Trophoblast cell (in vitro differentiated cells and primary cell): Measurements from ENCODE around the gene RAB18.

Experiments used
- DNase-seq, 2 donors: peaks; one replicate each; pipeline ENCODE4 v3.0.0-alpha.2; 2016
- H2AFZ ChIP-seq: 2 replicates; pipeline ENCODE4 v1.6.1; 2013; ENCODE audit warnings: low read length, moderate library complexity, mild to moderate bottlenecking; ENCODE audit not compliant: insufficient read depth, poor library complexity
- H2AK5ac ChIP-seq: 2 replicates; pipeline ENCODE4 v1.6.1; 2013; ENCODE audit warnings: mild to moderate bottlenecking, low read length
- H2BK120ac ChIP-seq: 2 replicates; pipeline ENCODE4 v1.6.1; 2013; ENCODE audit warnings: low read length, mild to moderate bottlenecking, moderate library complexity; ENCODE audit not compliant: insufficient read depth, poor library complexity
- H2BK12ac ChIP-seq: 2 replicates; pipeline ENCODE4 v1.6.1; 2013; ENCODE audit warnings: mild to moderate bottlenecking, low read length, moderate library complexity
- H2BK5ac ChIP-seq: 2 replicates; pipeline ENCODE4 v1.6.1; 2013; ENCODE audit warnings: low read length, low read depth, moderate library complexity, mild to moderate bottlenecking; ENCODE audit not compliant: poor library complexity
- H3K14ac ChIP-seq: 2 replicates; pipeline ENCODE4 v1.6.1; 2013; ENCODE audit warnings: mild to moderate bottlenecking, low read length
- H3K18ac ChIP-seq: 2 replicates; pipeline ENCODE4 v1.6.1; 2013; ENCODE audit warnings: mild to moderate bottlenecking, low read length
- H3K23ac ChIP-seq: 2 replicates; pipeline ENCODE4 v1.6.1; 2013; ENCODE audit warnings: low read length
- H3K27ac ChIP-seq: 2 replicates; pipeline ENCODE4 v1.5.1; 2013; ENCODE audit warnings: low read depth, mild to moderate bottlenecking, inconsistent platforms, low read length, moderate library complexity
- H3K27me3 ChIP-seq: 2 replicates; pipeline ENCODE4 v1.6.1; 2013; ENCODE audit warnings: inconsistent platforms, mild to moderate bottlenecking, low read length, moderate library complexity; ENCODE audit not compliant: insufficient read depth
- H3K36me3 ChIP-seq, 2 experiments: 1 replicate in 1 of 2; 2 replicates in 1 of 2; pipeline ENCODE4 v1.6.1; 2013; ENCODE audit warnings: low read length in 2 of 2, mild to moderate bottlenecking in 2 of 2, moderate library complexity in 1 of 2; ENCODE audit not compliant: insufficient read depth in 2 of 2, control insufficient read depth in 1 of 2
- H3K4ac ChIP-seq: 2 replicates; pipeline ENCODE4 v1.6.1; 2013; ENCODE audit warnings: low read depth, mild to moderate bottlenecking, low read length, moderate library complexity
- H3K4me1 ChIP-seq, 2 experiments: 1 replicate in 1 of 2; 2 replicates in 1 of 2; pipeline ENCODE4 v1.6.1; 2013; ENCODE audit warnings: low read length in 2 of 2, mild to moderate bottlenecking in 2 of 2, moderate library complexity in 1 of 2; ENCODE audit not compliant: insufficient read depth in 2 of 2, control insufficient read depth in 1 of 2
- H3K4me2 ChIP-seq: 2 replicates; pipeline ENCODE4 v1.6.1; 2013; ENCODE audit warnings: inconsistent platforms, mild to moderate bottlenecking, low read length, moderate library complexity
- H3K4me3 ChIP-seq: 2 replicates; pipeline ENCODE4 v1.5.1; 2013; ENCODE audit warnings: mild to moderate bottlenecking, low read depth, low read length, inconsistent platforms
- H3K79me1 ChIP-seq: one replicate; pipeline ENCODE4 v1.6.1; 2013; ENCODE audit warnings: low read length
- H3K79me2 ChIP-seq: 2 replicates; pipeline ENCODE4 v1.6.1; 2013; ENCODE audit warnings: low read length, mild to moderate bottlenecking; ENCODE audit not compliant: control insufficient read depth, insufficient read depth, poor library complexity
- H3K9ac ChIP-seq: 2 replicates; pipeline ENCODE4 v1.6.1; 2013; ENCODE audit warnings: mild to moderate bottlenecking, low read length
- H3K9me3 ChIP-seq: 2 replicates; pipeline ENCODE4 v1.6.1; 2013; ENCODE audit warnings: low read depth, mild to moderate bottlenecking, control low read depth, inconsistent platforms, low read length; ENCODE audit not compliant: insufficient read depth
- H4K12ac ChIP-seq: 2 replicates; pipeline ENCODE4 v1.6.1; 2013; ENCODE audit warnings: low read depth, mild to moderate bottlenecking, low read length, moderate library complexity
- H4K8ac ChIP-seq: 2 replicates; pipeline ENCODE4 v1.6.1; 2013; ENCODE audit warnings: low read depth, mild to moderate bottlenecking, low read length, moderate library complexity
- H4K91ac ChIP-seq: one replicate; pipeline ENCODE4 v1.6.1; 2013; ENCODE audit warnings: low read depth, mild to moderate bottlenecking, low read length, moderate library complexity
- WGBS: extraction: QIAGEN DNeasy Blood & Tissue Kit; methylation state at CpG from one replicate; pipeline ENCODE4 v1.1.7; 2013; ENCODE audit warnings: missing lambda C conversion rate; ENCODE audit not compliant: insufficient read length, insufficient coverage; ENCODE audit errors: extremely low coverage; 5-methylcytosine and 5-hydroxymethylcytosine counted together

The RAB18 gene

GRCh38 chr10:27525819-27526218, 21.7 kb downstream of the RAB18 start:
- no peak overlapping the region for H3K18ac ChIP-seq

GRCh38 chr10:27526242-27526641, 22.1 kb downstream of the RAB18 start:
- H3K27me3 ChIP-seq, result no peaks in the 10 kb centered on the region
- no peak overlapping the region for H2BK120ac ChIP-seq
- no peaks in the 10 kb centered on the region for H3K79me2 ChIP-seq
- no CpG with 5 or more reads among the region's 3 CpGs for WGBS
- H2BK5ac ChIP-seq, result no peak overlapping the region
- H3K4me3 ChIP-seq, result no peak overlapping the region
- H3K23ac ChIP-seq, result no peak overlapping the region
- no peak overlapping the region for H2AFZ ChIP-seq
- H3K9me3 ChIP-seq, result no peaks in the 10 kb centered on the region
- no peak overlapping the region for H2AK5ac ChIP-seq
- no peak overlapping the region for H2BK12ac ChIP-seq
- no peaks in the 10 kb centered on the region for H3K36me3 ChIP-seq
- no peak overlapping the region for H4K12ac ChIP-seq
- no peak overlapping the region for H4K8ac ChIP-seq
- H3K79me1 ChIP-seq, result no peaks in the 10 kb centered on the region
- H3K4me1 ChIP-seq, result peaks cover 0 to 2% of the 10 kb centered on the region in 2 experiments
- no peak for DNase-seq
- H3K14ac ChIP-seq, result no peak overlapping the region
- no peak overlapping the region for H4K91ac ChIP-seq
- no peak overlapping the region for H3K4me2 ChIP-seq
- no peak overlapping the region for H3K27ac ChIP-seq
- H3K18ac ChIP-seq, result no peak overlapping the region
- H3K9ac ChIP-seq, result no peak overlapping the region
- H3K4ac ChIP-seq, result no peak overlapping the region

More at GRCh38 chr10:27525819-27526218, 21.7 kb downstream of the RAB18 start:
- Histone ChIP-seq H2BK120ac (no peak overlapping the region), H4K12ac (no peak overlapping the region), H4K91ac (no peak overlapping the region), H3K4me2 (no peak overlapping the region), H3K27me3 (no peaks in the 10 kb centered on the region), H3K4me1 (peaks cover 0 to 2% of the 10 kb centered on the region in 2 experiments), H2AK5ac (no peak overlapping the region), H3K23ac (no peak overlapping the region), H2AFZ (no peak overlapping the region), H3K9ac (no peak overlapping the region), H2BK12ac (no peak overlapping the region), H3K36me3 (no peaks in the 10 kb centered on the region), H3K79me2 (no peaks in the 10 kb centered on the region), H3K4ac (no peak overlapping the region), H3K9me3 (no peaks in the 10 kb centered on the region), H3K14ac (no peak overlapping the region), H2BK5ac (no peak overlapping the region), H3K4me3 (no peak overlapping the region), H3K27ac (no peak overlapping the region), H4K8ac (no peak overlapping the region), H3K79me1 (no peaks in the 10 kb centered on the region)
- peak in 1 of 2 donors; percentile 31 for DNase-seq

GRCh38 chr10:27527666-27528295, 23.7 kb downstream of the RAB18 start:
- H3K14ac ChIP-seq, result no peak overlapping the region
- H3K9me3 ChIP-seq, result no peaks in the 10 kb centered on the region
- H4K12ac ChIP-seq, result no peak overlapping the region
- H4K8ac ChIP-seq, result no peak overlapping the region
- no peak overlapping the region for H3K9ac ChIP-seq
- H4K91ac ChIP-seq, result no peak overlapping the region
- no peak overlapping the region for H2AK5ac ChIP-seq
- H2BK12ac ChIP-seq, result no peak overlapping the region
- DNase-seq, result no peak
- no peak overlapping the region for H3K18ac ChIP-seq
- H2AFZ ChIP-seq, result no peak overlapping the region
- H2BK5ac ChIP-seq, result no peak overlapping the region
- H3K27me3 ChIP-seq, result no peaks in the 10 kb centered on the region
- no peaks in the 10 kb centered on the region for H3K36me3 ChIP-seq
- H3K4ac ChIP-seq, result no peak overlapping the region
- no peaks in the 10 kb centered on the region for H3K79me1 ChIP-seq
- H3K23ac ChIP-seq, result no peak overlapping the region
- WGBS, result no CpG with 5 or more reads among the region's 6 CpGs
- peaks cover 0 to 2% of the 10 kb centered on the region in 2 experiments for H3K4me1 ChIP-seq
- no peak overlapping the region for H3K27ac ChIP-seq
- H3K4me3 ChIP-seq, result no peak overlapping the region
- H2BK120ac ChIP-seq, result no peak overlapping the region
- H3K79me2 ChIP-seq, result no peaks in the 10 kb centered on the region
- no peak overlapping the region for H3K4me2 ChIP-seq

- Histone ChIP-seq H3K4ac (no peak overlapping the region), H3K36me3 (peaks cover 0 to 2% of the 10 kb centered on the region in 2 experiments), H2AK5ac (no peak overlapping the region), H3K27ac (no peak overlapping the region), H4K8ac (no peak overlapping the region), H3K4me1 (peaks cover 0 to 2% of the 10 kb centered on the region in 2 experiments), H3K18ac (no peak overlapping the region), H2BK12ac (no peak overlapping the region), H3K14ac (no peak overlapping the region), H3K23ac (no peak overlapping the region), H3K79me2 (no peaks in the 10 kb centered on the region), H4K12ac (no peak overlapping the region), H3K4me3 (no peak overlapping the region), H2BK5ac (no peak overlapping the region), H3K9ac (no peak overlapping the region), H3K79me1 (no peaks in the 10 kb centered on the region), H3K9me3 (no peaks in the 10 kb centered on the region), H2AFZ (no peak overlapping the region), H2BK120ac (no peak overlapping the region), H3K4me2 (no peak overlapping the region), H4K91ac (no peak overlapping the region), H3K27me3 (no peaks in the 10 kb centered on the region)
- WGBS, result no CpG with 5 or more reads among the region's 3 CpGs
- DNase-seq, result no peak
Observed at GRCh38 chr10:27529010-27529783, 25.1 kb downstream of the RAB18 start.
